Cardiac fibroblast (primary cell): Measurements from ENCODE around the gene TRMU.

ENCODE experiments used
- DNase-seq, 2 donors: peaks; one replicate each; pipeline versions ENCODE4 v3.0.0 to v3.0.0-alpha.2; 2010; ENCODE audit warnings: low read depth in 2 of 2
- H3K4me3 ChIP-seq, 2 donors: replicated peaks in 1 of 2; 1 replicate in 1 of 2; 2 replicates in 1 of 2; pipeline ENCODE4 v1.5.1; 2011; ENCODE audit warnings: low read depth in 2 of 2, low read length in 2 of 2, mild to moderate bottlenecking in 2 of 2, moderate library complexity in 1 of 2
- TF ChIP-seq, protein P1 (sequence below): IDR thresholded peaks from one replicate; pipeline ENCODE4 v1.5.1; 2011; ENCODE audit warnings: low read depth, mild to moderate bottlenecking, low read length, inconsistent platforms

Gene TRMU

DNA sequence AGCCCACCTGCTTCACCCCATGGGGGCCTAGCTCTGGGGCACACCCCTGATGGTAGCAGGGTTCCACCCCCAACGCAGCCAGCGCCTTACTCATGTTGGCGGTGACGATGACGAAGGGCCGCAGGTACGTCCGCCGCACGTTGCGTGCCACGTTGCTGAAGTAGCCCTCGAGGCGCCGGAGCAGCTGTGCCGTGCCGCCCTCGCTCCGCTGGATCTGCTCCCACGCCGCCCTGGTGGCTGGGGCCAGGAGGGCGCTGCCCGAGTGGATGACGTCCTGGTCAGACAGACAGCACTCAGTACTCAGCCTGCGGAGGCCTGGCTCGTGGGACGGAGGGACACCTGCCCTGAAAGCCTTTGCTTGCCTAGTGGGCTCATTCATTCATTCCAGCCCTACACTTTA lies 50.8 kb downstream of the TRMU start:
- DNase-seq, result no peak
- TF ChIP-seq, protein P1, sequence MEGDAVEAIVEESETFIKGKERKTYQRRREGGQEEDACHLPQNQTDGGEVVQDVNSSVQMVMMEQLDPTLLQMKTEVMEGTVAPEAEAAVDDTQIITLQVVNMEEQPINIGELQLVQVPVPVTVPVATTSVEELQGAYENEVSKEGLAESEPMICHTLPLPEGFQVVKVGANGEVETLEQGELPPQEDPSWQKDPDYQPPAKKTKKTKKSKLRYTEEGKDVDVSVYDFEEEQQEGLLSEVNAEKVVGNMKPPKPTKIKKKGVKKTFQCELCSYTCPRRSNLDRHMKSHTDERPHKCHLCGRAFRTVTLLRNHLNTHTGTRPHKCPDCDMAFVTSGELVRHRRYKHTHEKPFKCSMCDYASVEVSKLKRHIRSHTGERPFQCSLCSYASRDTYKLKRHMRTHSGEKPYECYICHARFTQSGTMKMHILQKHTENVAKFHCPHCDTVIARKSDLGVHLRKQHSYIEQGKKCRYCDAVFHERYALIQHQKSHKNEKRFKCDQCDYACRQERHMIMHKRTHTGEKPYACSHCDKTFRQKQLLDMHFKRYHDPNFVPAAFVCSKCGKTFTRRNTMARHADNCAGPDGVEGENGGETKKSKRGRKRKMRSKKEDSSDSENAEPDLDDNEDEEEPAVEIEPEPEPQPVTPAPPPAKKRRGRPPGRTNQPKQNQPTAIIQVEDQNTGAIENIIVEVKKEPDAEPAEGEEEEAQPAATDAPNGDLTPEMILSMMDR, result no peak
- no peak overlapping the region for H3K4me3 ChIP-seq

DNA sequence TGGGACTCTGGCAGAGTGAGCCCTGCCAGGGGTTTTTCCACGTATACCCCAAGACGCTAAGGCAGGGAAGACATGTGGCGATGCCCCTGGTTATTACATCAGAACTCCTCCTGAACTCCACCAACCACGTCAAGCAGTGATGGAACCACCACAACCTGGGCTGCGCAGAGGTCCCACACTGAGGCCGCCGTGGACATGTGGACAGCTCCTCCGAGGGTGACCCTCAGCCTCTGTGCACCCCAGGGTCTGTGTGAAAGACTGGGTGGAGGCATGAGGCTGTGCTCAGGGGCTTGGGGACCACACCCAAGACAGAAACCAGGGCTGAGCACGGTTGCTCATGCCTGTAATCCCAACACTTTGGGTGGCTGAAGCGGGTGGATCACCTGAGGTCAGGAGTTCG lies 52.2 kb downstream of the TRMU start:
- no peak overlapping the region for H3K4me3 ChIP-seq
- DNase-seq, result no peak
- TF ChIP-seq, protein P1, result no peak

DNA sequence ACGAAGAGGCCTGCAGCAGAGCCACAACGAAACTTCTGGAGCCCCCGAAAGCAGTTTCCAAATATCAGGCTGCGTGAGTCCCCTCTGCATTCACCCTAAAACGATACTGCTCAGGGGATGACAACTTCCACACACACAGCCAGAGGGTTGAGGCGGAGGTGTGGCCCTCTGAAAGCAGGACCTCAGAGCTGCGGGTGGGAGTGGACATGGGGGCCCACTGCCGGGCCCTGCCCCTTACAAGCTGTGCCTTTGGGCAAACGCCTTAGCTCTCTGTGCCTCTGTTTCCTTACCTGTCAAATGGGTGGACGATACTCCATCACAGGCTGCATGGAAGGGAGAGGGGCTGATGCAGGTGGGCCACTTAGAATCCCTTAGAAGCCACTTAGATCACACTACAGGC lies 53.1 kb downstream of the TRMU start:
- no peak for DNase-seq
- TF ChIP-seq, protein P1, result no peak
- H3K4me3 ChIP-seq, result no peak overlapping the region

DNA sequence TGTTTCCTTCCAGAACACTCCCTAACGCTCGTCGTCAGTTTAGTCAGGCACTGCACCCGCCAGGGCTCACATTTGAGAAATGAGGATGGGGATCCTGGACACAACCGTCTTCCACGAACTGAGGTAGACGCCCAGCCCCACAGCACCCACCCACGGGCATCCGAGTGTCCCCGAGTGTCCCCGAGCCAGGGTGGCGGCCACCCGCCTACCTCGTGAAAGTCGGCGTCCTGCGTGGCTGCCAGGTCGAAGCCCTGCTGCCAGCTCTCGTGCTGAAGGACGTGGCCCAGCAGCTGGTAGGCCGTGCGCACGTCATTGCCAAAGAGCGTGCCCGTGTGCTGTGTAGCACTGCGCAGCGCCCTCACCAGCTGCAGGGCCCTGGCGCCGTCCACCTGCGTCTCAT lies 53.6 kb downstream of the TRMU start:
- TF ChIP-seq, protein P1, result no peak
- DNase-seq, result no peak
- H3K4me3 ChIP-seq, result no peak overlapping the region

DNA sequence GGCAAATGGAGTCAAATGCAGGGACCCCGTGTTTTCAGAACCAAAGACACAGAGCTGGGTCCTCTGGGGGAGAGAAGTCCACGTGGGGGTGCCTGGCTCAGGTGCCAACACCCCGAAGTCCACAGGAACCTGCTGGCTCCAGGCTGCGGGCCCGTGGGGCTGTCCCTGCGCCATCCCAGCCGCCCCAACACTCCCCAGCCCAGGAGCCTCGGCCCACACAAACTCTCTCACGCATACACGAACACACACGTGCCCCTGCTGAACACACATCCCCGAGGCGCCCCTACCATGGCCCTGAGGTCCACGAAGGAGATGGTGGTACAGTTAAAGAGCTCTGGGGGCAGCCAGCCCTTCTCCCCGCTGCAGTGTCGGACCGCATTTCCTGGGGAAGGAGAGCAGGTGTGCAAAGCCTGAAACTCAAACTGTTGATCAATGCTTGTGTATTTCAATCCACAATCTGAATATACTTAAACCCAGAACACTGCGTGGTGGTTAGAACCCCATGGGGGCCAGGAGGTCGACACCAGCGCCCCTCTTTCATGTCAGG lies 54.7 kb downstream of the TRMU start:
- H3K4me3 ChIP-seq, result no peak overlapping the region
- no peak for DNase-seq
- TF ChIP-seq, protein P1, result no peak

DNA sequence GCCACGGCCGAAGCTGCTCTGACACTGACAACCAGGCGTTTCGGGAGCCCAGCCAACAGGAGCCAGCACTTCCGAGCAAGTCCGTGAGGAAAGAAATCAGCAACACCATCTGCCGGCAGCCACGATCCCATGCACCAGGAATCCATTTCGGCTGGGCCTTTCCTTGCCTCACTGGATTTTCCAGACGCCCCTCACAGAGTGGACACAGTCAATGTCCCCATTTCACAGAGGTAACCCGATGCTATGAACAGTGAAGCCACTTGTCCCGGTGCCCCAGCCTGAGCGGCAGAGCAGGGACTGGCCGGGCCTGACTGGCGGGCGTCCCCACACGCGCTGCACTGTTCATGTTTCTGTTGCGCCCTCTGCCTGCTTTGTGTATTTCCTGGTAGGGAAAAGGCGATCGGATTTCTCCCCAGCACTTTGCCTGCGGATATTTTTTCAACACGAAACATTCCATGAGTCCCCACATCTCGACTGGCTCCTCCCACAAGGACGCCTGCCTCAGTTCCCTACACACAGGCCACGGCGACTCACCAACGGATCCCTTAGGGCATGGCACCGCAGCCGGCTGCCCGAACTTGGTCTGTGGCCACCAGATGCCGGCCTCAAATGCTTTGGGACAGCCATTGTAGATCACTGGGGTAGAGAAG lies 55.3 kb downstream of the TRMU start:
- TF ChIP-seq, protein P1, result peak; percentile 46
- peak; percentile 61 to 69 for DNase-seq
- H3K4me3 ChIP-seq, result peak overlapping the region in 1 of 2 donors; percentile 10
